ENCODE measurements around the gene IMPG1. TPM values are rescaled to one million over a fixed set of nuclear protein-coding genes. Genes with fewer than 3 reads are reported as not detected.

The IMPG1 gene
- total and polyA plus RNA-seq, 2 donors (not counting 1 experiment from before 2014, with no cell fraction given) = not detected

- POLR2A ChIA-PET = no interaction called here
- Histone ChIP-seq H3K4me3 (ENCODE audit: control extremely low read depth in 1 of 5, extremely low read depth in 1 of 5, insufficient read depth in 1 of 5, low read depth in 2 of 5, low read length in 4 of 5) (no peak overlapping the region), H3K4me1 (ENCODE audit: control insufficient read depth in 2 of 2, insufficient read depth in 2 of 2, low read length in 2 of 2) (no peaks in the 10 kb centered on the region), H4K20me1 (ENCODE audit: control insufficient read depth, insufficient read depth, low read length, poor library complexity, severe bottlenecking) (no peaks in the 10 kb centered on the region), H3K9me3 (ENCODE audit: control extremely low read depth in 1 of 3, control insufficient read depth in 2 of 3, insufficient read depth in 1 of 3, low read length in 2 of 3) (no peaks in the 10 kb centered on the region), H3K9ac (ENCODE audit: low read length) (no peak overlapping the region), H3K4me2 (replicated peaks; ENCODE audit: low read depth, low read length, poor library complexity, severe bottlenecking) (no peak overlapping the region), H3K79me2 (ENCODE audit: control insufficient read depth, insufficient read depth, low read length) (no peaks in the 10 kb centered on the region), H3K27me3 (replicated peaks in 1 of 4; ENCODE audit: control extremely low read depth in 1 of 4, control insufficient read depth in 3 of 4, insufficient read depth in 4 of 4, low read length in 3 of 4) (no peaks in the 10 kb centered on the region), H2AFZ (ENCODE audit: insufficient read depth, low read depth, low read length, poor library complexity, severe bottlenecking) (no peak overlapping the region), H3K27ac (ENCODE audit: low read length in 2 of 2) (no peak overlapping the region), H3K36me3 (replicated peaks in 1 of 2; ENCODE audit: control extremely low read depth in 1 of 2, control insufficient read depth in 1 of 2, extremely low read depth in 1 of 2, insufficient read depth in 2 of 2, low read length in 1 of 2) (no peaks in the 10 kb centered on the region)
- CTCF ChIA-PET = no interaction called here
- Mint-ChIP-seq H3K27ac (no peak overlapping the region), H3K4me1 (peaks cover 7% of the 10 kb centered on the region), H3K27me3 (peaks cover 4% of the 10 kb centered on the region), H3K9me3 (ENCODE audit: insufficient read depth) (no peaks in the 10 kb centered on the region), H3K4me3 (no peak overlapping the region)
- TF ChIP-seq CTCF (IDR thresholded peaks at IDR 0.05) (no peak), EZH2 (IDR thresholded peaks at IDR 0.05; ENCODE audit: borderline replicate concordance, insufficient read depth, low read depth, low read length, poor library complexity, severe bottlenecking) (no peak)
- no peak for ATAC-seq (ENCODE audit: low read depth)
- intact Hi-C loops (cut with micrococcal nuclease) = no loop called here
- no peak for DNase-seq
- WGBS (ENCODE audit: insufficient coverage) = 100% methylated on average over 2 of the region's 2 CpGs
Observed at GRCh38 chr6:75943381-75943780, 129.1 kb downstream of the IMPG1 start.

- ChIA-PET CTCF (no interaction called here), POLR2A (no interaction called here)
- no CpG with 5 or more reads among the region's 1 CpG for WGBS (ENCODE audit: insufficient coverage)
- TF ChIP-seq EZH2 (IDR thresholded peaks at IDR 0.05; ENCODE audit: borderline replicate concordance, insufficient read depth, low read depth, low read length, poor library complexity, severe bottlenecking) = no peak
- no peak for TF ChIP-seq CTCF (IDR thresholded peaks at IDR 0.05)
- Histone ChIP-seq H3K4me2 (replicated peaks; ENCODE audit: low read depth, low read length, poor library complexity, severe bottlenecking) (no peak overlapping the region), H3K27ac (ENCODE audit: low read length in 2 of 2) (no peak overlapping the region), H4K20me1 (ENCODE audit: control insufficient read depth, insufficient read depth, low read length, poor library complexity, severe bottlenecking) (no peaks in the 10 kb centered on the region), H2AFZ (ENCODE audit: insufficient read depth, low read depth, low read length, poor library complexity, severe bottlenecking) (no peak overlapping the region), H3K36me3 (replicated peaks in 1 of 2; ENCODE audit: control extremely low read depth in 1 of 2, control insufficient read depth in 1 of 2, extremely low read depth in 1 of 2, insufficient read depth in 2 of 2, low read length in 1 of 2) (no peaks in the 10 kb centered on the region), H3K4me3 (ENCODE audit: control extremely low read depth in 1 of 5, extremely low read depth in 1 of 5, insufficient read depth in 1 of 5, low read depth in 2 of 5, low read length in 4 of 5) (no peak overlapping the region), H3K4me1 (ENCODE audit: control insufficient read depth in 2 of 2, insufficient read depth in 2 of 2, low read length in 2 of 2) (no peaks in the 10 kb centered on the region), H3K9ac (ENCODE audit: low read length) (no peak overlapping the region), H3K9me3 (ENCODE audit: control extremely low read depth in 1 of 3, control insufficient read depth in 2 of 3, insufficient read depth in 1 of 3, low read length in 2 of 3) (no peaks in the 10 kb centered on the region), H3K27me3 (replicated peaks in 1 of 4; ENCODE audit: control extremely low read depth in 1 of 4, control insufficient read depth in 3 of 4, insufficient read depth in 4 of 4, low read length in 3 of 4) (peaks cover 0 to 4% (median 0%) of the 10 kb centered on the region in 4 experiments), H3K79me2 (ENCODE audit: control insufficient read depth, insufficient read depth, low read length) (no peaks in the 10 kb centered on the region)
- ATAC-seq (ENCODE audit: low read depth) (no peak), DNase-seq (no peak)
- H3K4me3 Mint-ChIP-seq = no peak overlapping the region
- no peak overlapping the region for H3K27ac Mint-ChIP-seq
- peaks cover 1% of the 10 kb centered on the region for H3K4me1 Mint-ChIP-seq
- peaks cover 8% of the 10 kb centered on the region for H3K27me3 Mint-ChIP-seq
- no peaks in the 10 kb centered on the region for H3K9me3 Mint-ChIP-seq (ENCODE audit: insufficient read depth)
- intact Hi-C loops (cut with micrococcal nuclease) = no loop called here
Observed at GRCh38 chr6:75941509-75941908, 131.0 kb downstream of the IMPG1 start.
